Activated CD4-positive, alpha-beta T cell treated with anti-CD3 and anti-CD28 coated beads for 1 hour (primary cell): ENCODE measurements around the gene POLE.

ENCODE experiments used
- DNase-seq: peaks from one replicate; pipeline ENCODE4 v3.0.0-alpha.2; 2020

POLE gene

GRCh38 chr12:132687211-132688164 lies at the start of gene POLE, which contains the start of gene PXMP2:
Gene POLE, minus strand, starts transcription at chr12:132687342. Its CDS starts 27 bp downstream, at chr12:132687315.
Gene PXMP2, plus strand, starts transcription at chr12:132687587. Its CDS starts 84 bp downstream, at chr12:132687671.
- peak; percentile 89 for DNase-seq

DNA sequence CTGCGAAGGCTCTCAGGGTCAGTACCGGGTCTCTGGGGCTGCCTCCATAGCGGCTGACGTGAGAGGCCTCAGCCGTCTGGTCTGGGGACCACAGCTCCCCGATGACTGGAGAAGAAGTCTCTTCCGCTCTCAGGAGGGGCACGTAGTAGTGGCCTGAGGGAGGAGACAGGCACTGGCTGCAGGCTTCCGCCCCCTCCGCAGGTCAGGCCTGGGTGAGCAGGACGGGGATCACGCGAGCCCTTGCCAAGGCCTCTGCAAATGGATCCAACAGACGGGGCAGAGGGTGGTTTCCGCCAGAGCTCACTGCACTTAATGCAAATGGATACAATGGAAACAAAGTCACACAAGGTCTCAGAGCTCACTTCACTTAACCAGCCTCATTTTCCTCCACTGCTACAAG lies 49.8 kb upstream of the POLE start:
- DNase-seq, result no peak

DNA sequence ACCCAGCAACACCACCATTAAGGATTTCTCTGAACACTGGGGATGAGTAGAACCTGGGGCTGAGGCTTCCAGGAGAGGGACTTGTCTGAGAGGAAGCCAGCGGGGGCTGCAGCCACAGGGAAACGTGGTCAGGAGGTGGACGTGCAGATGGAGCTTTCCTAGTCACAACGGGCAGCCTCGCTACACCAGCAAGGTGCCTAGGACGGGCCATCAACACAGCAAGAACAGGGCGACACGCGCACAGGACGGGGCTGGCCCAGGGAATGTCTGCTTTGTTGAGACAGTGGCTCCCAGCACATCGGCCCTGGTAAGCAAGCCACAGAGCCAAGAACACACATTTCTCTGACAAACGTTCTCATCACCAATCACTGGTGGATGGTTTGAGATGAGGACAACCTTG lies 49.2 kb upstream of the POLE start:
- DNase-seq, result no peak

DNA sequence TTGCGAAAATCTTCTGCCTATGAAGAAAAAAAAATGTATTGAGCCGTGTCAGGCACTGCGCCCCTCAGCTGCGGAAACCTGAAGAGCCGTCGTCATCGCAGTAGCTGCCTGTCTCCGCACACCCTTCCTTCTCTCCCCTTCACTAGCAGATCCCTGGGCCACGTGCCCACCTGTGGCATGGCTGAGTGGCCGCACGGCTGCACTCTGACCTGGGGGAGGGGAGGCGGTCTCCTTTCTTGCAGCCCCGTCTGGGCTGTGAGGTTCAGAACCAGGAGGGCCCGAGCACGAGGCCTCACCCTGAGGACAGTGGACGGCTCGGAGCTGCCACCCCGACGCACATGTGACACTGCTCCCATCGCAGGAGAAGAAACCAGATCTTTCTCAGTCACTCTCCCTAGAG lies 48.4 kb upstream of the POLE start:
- DNase-seq, result no peak

GRCh38 chr12:132734206-132734605 lies 47.1 kb upstream of the POLE start:
- no peak for DNase-seq

DNA sequence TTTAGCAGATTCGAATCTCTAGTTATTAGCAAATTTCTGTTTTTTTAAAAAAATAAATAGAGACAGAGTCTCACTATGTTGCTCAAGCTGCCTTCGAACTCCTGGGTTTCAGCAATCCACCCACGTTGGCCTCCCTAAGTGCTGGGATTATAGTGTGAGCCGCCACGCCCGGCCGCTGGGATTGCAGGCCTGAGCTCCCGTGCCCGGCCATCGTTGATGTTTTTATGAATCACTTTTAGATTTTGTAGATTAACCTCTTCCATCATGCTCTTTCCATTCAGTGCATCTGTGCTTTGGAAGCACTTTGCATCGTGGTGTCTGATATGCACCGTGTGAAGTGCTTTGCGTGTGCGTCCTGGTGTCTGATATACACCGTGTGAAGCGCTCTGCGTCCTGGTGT lies 44.4 kb upstream of the POLE start:
- no peak for DNase-seq

- DNase-seq, result no peak
Measured at GRCh38 chr12:132730353-132730752, 43.2 kb upstream of the POLE start.

DNA sequence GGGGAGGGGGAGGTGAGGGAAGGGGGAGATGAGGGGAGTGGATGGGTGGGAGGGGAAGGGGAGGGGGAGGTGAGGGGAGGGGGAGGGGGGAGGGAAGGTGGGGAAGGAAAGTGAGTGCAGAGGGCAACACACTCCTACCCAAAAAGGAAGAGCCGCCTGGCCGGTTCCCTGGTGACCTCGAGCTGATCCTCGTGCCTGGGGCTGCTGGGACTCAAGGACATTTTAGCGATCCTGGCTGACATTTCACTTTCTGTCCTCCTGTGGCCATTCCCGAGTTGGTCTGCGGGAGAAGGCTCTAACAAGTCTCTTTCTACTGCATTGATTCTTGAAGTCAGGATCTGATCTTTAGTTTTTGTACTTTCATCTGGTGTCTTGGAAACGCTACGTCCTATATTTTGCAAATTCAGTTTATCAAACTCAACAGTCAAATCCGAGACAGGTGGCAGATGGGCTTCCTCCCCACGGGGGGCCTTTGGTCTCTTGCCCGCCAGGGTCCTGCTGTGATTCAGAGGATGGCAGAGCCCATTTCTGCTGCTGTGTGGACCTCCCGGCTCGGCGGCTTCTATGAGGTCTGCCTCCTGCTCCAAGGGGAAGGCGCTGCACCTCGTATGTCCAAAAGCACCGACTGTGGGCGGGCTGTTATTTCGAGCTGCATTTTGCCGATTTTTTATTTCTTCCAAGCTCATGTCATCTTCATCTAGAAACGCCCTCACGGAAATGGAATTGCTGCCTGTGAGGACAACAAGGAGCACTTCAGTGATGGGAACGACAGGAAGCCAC lies 42.6 kb upstream of the POLE start:
- no peak for DNase-seq

DNA sequence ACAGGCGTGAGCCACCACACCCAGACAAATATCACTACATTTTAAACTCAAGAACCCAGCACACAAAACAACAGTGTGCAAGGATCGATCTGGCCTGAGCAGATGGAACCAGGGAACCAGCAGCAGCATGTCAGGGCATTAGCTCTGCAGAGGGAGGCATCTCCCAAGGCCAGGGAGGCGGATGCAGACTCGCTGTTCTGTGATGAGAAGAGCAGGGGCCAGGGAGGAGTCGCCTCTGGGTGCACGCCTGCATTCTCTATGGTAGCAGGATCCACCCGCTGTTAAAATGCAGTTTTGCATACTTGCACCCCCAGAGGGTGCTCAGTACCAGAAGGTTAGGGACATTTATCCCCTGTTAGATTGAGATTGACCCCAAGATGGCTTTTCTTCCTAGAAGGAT lies 41.4 kb upstream of the POLE start:
- DNase-seq, result no peak

DNA sequence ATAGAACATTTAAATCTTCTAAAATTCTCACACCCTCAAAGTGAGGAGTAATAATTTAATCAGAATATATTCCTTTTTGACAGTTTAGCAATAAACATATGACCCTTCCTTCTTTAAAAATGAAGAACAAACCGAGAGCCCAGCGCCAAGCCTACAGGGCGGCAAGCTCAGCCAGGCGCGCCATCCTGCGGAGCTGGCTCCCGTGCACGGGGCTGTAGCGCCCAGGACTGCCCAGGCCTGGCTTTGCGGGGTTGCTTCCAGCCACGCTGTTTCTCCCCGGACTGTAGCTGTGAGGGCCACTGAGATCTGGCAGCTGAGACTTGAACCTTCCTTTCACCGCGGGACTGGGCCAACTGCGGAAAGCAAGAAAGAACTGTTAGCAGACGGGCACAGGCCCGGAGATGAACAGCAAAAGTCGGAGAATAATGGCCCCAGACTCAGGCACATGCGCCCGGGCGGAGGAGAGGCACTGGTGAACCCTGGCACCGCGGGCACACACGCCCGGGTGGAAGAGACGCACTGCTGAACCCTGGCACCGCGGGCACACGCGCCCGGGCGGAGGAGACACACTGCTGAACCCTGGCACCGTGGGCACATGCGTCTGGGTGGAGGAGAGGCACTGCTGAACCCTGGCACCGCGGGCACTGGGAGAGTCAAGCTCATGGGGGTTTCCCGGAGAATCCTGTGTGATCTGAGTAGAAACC lies 40.1 kb upstream of the POLE start:
- no peak for DNase-seq

GRCh38 chr12:132726386-132726785 lies 39.2 kb upstream of the POLE start:
- DNase-seq, result no peak

- no peak for DNase-seq
Measured at GRCh38 chr12:132724506-132725241, 37.5 kb upstream of the POLE start.

DNA sequence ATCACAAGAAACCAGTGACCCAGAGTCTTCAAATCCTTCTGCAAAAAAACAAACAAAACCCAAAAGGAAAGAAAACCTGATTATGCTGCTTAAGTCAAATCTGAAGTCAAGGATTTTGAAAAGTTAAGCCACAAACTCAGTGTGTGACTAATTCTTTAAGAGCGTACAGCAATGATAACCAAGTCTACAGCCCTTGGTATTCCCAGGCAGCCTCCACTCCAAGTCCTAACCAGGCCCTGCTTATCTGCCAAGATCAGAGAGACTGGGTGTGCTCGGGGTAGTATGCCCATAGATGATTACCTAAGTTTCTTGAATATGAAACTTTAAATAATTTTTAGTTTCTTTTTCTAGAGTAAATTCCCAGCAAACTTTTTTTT lies 36.6 kb upstream of the POLE start:
- DNase-seq, result no peak

DNA sequence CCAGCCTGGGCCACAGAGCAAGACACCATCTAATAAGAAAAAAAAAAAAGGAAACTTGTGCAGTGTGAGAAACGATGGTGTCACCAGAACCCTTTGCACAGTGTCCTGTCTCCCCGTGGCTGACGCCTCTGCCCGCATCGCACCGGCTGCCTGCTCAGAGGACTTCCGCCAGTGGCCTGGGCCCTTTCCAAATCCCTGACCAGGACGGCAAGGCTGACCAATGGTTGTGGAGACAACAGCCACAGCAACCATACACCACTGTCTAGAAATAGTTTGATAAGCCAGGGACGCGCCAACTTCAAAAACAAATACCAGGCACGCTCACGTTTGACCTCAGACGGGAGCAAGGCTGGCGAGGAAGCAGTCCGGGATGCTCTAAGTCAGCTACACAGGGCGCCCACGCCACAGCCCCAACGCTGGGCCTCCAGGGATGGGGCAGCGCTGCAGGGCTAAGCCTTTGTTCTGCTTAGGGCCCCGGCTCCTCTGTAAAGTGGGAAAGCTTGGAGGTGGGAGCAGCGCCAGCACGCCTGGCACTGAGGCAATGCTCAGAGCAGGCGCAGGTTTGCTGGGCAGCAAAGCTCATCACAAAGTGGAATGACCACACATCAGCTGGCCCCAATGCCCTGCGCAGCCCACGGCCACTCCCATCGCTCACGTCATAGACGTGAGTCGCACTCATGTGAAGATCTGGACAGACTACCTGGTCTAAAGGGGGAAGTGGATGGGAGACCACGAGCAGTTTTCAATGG lies 36.0 kb upstream of the POLE start:
- DNase-seq, result no peak

DNA sequence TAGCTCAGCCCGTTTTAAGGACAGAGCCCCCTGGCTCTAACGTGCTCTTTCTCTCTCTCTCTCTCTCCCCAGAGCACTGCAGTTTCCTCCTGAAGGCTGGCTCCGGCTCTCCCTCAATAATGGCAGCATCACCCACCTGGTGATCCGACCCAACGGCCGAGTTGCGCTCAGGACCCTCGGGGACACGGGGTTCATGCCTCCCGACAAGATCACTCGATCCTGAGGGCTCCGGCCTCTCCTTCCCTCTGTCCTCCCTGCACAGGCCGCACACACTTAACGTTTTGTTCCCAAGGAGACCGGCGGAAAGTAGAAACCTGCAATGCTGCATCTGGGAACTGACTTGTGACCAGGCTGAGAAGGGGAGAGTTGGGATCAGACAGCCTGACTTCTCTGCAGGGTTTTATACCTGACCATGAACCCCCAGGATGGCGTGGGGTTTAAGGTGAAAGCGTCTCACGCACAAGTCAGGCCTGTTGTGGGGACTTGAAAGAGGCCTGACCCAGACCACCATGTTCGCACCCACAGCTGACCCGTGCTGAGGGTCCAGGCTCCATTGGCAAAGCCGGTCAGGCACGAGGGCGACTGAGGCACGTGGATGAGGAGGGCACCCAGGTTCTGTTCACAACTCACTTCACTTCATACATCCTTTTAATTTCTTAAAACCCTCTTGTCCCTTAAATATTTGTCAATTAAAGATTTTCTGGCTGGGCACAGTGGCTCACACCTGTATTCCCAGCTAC lies 33.6 kb upstream of the POLE start:
- no peak for DNase-seq

DNA sequence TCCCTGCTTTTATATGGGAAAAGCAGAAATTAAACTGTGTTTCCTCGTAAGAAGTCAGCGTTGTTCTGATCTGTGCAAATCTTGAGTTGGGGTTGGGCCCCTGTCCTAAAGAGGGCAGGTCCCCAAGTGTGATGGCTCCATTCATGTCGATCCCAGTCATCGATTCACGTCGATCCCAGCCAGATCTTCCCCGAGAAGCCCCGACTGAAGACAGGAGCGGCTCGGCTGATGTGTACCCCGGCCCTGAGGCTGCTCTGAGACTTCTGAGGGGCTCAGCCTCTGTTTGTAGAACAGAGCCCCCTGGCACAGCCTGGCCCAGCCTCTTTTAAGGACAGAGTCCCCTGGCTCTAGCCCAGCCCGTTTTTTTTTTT lies 32.8 kb upstream of the POLE start:
- DNase-seq, result no peak

- DNase-seq, result no peak
Measured at GRCh38 chr12:132719141-132719953, 32.2 kb upstream of the POLE start.

- no peak for DNase-seq
Measured at GRCh38 chr12:132718644-132719043, 31.5 kb upstream of the POLE start.

DNA sequence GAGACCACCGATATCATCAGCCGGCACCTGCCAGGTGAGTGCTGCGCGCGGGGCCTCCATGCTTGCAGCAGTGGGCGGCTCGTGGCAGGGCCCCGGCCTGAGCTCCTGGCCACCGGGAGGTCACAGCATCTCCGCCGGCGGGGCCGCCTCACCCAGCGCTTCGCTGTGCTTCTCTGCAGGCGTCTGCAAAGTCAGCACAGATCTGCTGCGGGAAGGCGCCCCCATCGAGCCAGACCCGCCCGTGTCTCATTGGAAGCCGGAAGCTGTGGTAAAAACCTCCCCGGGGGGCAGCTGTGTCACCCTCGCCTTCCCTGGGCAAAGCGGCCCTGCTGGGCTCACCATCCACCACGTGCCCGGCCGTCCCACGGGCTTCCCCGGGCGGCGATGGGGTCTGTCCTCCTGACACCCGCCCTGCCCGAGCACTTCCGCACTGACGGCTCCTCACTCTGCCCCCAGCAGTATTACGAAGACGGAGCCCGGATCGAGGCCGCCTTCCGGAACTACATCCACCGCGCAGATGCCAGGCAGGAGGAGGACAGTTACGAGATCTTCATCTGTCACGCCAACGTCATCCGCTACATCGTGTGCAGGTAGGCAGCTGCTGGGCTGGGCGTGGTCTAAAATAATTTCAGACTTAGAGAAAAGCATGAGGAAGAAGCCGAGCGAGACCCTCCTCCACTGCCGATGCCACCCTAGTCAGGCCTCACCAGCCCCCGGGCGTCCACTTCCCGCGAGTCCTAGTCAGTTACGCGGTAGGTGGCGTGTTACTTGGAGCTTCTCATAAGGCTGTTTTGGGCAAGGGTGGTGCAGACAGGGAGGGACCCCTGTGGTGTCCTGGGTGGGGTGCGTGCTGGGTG lies 30.6 kb upstream of the POLE start:
- DNase-seq, result no peak
